CD4-positive, alpha-beta T cell treated with Interleukin-1 beta for 1 hour (primary cell): ENCODE data around the gene SLC4A3.
"Not testable (repeated sequence)": the region's sequence is repeated elsewhere in the genome, so short reads cannot be mapped to it uniquely, and the experiment has no call there.

ENCODE experiments used
- DNase-seq, 2 donors: peaks; one replicate each; pipeline ENCODE4 v3.0.0-alpha.2; 2020 to 2022

SLC4A3 gene

DNA sequence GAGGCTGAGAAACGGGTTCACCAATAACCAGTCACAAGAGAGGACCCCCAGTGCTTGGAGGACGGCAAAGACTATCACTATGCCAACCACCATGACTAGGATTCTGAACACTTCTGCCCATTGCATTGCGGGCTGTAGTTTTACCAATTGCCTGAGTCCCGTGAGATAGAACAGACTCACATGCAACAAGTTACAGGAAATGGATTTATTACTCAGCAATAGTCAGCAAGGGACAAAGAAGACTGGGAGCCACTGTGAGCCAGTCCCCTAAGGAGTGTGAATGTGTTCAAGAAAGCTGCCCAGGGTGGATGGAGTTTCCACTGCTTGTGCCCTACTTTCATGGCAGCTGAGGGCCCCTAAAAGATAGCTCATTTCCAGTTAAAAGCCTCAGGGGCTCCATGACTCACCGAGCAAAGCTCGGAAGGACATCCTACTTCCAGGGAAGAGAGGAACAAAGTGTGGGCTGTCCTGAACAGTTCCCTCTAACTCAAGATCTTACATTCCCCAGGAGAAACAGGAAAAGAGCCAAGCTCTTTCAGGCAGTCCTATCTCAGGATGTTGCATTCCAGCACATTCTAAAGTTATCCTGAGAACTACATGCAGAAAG lies 54.4 kb downstream of the SLC4A3 start:
- DNase-seq: no peak

- DNase-seq: not testable (repeated sequence)
Measured at GRCh38 chr2:219683474-219683873, 56.0 kb downstream of the SLC4A3 start.

- peak; percentile 25 to 29 for DNase-seq
Measured at GRCh38 chr2:219684721-219685689, 57.6 kb downstream of the SLC4A3 start.

GRCh38 chr2:219687272-219687671 lies 59.8 kb downstream of the SLC4A3 start:
- no peak for DNase-seq

GRCh38 chr2:219687882-219688559 lies 60.6 kb downstream of the SLC4A3 start:
- DNase-seq: no peak

GRCh38 chr2:219688560-219689445 lies 61.4 kb downstream of the SLC4A3 start:
- no peak for DNase-seq

DNA sequence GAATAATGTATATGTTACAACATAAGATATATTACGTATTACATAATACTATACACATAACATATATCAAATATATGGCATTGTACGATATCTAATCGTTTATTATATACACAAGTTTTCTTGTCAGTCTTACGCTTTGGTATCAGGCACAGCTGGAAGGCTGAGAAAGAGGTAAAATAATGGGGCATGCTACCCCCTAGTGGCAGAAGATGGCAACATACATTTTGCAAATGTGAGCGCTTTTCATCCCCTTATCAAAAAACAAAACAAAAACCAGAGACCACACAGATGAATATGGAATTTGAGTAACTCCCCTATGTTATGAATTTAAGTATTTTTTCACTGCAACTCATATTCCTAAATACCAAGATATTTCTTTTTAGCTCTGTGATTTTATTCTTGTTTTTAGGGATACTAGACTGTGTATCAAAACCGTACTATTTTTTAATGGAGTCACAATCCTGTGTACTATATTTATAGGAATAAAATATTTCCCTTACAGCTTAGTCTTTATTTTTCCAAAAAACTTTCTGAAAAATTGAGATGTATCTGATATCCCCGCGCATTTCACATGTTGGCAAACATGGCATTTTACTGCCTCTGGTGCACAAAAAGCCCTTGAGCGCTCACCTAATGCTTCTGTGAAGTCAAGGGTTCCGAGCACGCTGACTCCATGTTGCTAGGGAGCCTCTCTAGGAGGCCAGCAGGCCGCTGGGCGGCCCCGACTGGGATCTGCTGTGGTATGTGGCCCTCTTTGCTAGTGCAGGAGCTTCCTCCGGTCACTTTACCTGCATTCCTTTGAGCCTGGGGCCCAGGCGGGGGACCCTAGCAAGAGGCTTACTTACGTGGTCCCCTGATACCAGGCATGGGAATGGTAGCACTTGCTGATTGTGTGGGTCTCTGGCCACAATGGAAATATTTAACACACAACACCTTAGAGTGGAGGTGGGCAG lies 62.5 kb downstream of the SLC4A3 start:
- peak; percentile 16 to 47 for DNase-seq

DNA sequence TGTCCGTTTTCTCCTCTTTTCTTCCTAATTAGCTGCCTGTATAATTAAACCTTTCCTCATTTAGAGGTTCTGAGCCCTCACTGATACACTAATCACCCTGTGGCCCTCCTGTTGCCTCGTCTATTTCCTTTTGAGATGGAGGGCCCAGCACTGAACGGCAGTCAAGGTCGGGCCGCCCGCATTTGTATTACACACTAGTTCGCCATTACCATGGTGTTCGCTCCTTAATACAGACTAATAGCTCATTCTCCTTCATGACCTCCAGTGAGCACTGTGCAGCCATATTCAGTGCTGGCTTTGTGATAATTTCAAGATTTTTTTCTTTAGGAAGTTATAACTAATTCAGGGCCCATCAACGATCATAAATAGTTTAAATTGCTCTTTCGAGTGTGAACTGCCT lies 64.1 kb downstream of the SLC4A3 start:
- no peak for DNase-seq
